Neutrophil (primary cell): ENCODE data around the gene DEFB119.

Experiments
- H3K27ac ChIP-seq: fragments of 200-600 bp; sonication (generic); 2 replicates; pipeline ENCODE4 v1.5.1; 2016; ENCODE audit warnings: mild to moderate bottlenecking, moderate library complexity
- H3K27me3 ChIP-seq: fragments of 200-600 bp; sonication (generic); 2 replicates; pipeline ENCODE4 v1.6.0; 2016; ENCODE audit warnings: mild to moderate bottlenecking
- H3K36me3 ChIP-seq: fragments of 200-600 bp; sonication (generic); 2 replicates; pipeline ENCODE4 v1.5.1; 2017
- H3K4me1 ChIP-seq, 2 experiments: fragments of 200-600 bp in 1 of 2; sonication (generic) in 1 of 2; 1 replicate in 1 of 2; 2 replicates in 1 of 2; pipeline versions ENCODE4 v1.5.1 to v1.6.1; 2013 to 2016; ENCODE audit warnings: low read depth in 1 of 2, low read length in 1 of 2, mild to moderate bottlenecking in 1 of 2, moderate library complexity in 1 of 2; ENCODE audit not compliant: control insufficient read depth in 1 of 2, insufficient read depth in 1 of 2
- H3K4me3 ChIP-seq, 2 experiments: fragments of 200-600 bp in 1 of 2; sonication (generic) in 1 of 2; 1 replicate in 1 of 2; 2 replicates in 1 of 2; pipeline ENCODE4 v1.5.1; 2013 to 2016; ENCODE audit warnings: low read depth in 1 of 2, low read length in 1 of 2, mild to moderate bottlenecking in 1 of 2, moderate library complexity in 1 of 2
- H3K9me3 ChIP-seq: fragments of 200-600 bp; sonication (generic); 2 replicates; pipeline ENCODE4 v1.5.1; 2016
- TF ChIP-seq, protein P1 (sequence below): fragments of 200-600 bp; sonication (generic); IDR thresholded peaks from 2 replicates; pipeline ENCODE4 v1.5.1; 2016; ENCODE audit warnings: antibody characterized with exemption

The DEFB119 gene

GRCh38 chr20:31341470-31341869 lies 48.9 kb downstream of the DEFB119 start:
- Histone ChIP-seq H3K27ac (no peak overlapping the region), H3K36me3 (no peaks in the 10 kb centered on the region), H3K4me1 (no peaks in the 10 kb centered on the region), H3K9me3 (no peaks in the 10 kb centered on the region), H3K4me3 (no peak overlapping the region), H3K27me3 (no peaks in the 10 kb centered on the region)
- TF ChIP-seq, protein P1, sequence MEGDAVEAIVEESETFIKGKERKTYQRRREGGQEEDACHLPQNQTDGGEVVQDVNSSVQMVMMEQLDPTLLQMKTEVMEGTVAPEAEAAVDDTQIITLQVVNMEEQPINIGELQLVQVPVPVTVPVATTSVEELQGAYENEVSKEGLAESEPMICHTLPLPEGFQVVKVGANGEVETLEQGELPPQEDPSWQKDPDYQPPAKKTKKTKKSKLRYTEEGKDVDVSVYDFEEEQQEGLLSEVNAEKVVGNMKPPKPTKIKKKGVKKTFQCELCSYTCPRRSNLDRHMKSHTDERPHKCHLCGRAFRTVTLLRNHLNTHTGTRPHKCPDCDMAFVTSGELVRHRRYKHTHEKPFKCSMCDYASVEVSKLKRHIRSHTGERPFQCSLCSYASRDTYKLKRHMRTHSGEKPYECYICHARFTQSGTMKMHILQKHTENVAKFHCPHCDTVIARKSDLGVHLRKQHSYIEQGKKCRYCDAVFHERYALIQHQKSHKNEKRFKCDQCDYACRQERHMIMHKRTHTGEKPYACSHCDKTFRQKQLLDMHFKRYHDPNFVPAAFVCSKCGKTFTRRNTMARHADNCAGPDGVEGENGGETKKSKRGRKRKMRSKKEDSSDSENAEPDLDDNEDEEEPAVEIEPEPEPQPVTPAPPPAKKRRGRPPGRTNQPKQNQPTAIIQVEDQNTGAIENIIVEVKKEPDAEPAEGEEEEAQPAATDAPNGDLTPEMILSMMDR: no peak

GRCh38 chr20:31330893-31331292 lies 59.5 kb downstream of the DEFB119 start:
- H3K9me3 ChIP-seq: no peaks in the 10 kb centered on the region
- H3K4me1 ChIP-seq: no peaks in the 10 kb centered on the region
- H3K36me3 ChIP-seq: no peaks in the 10 kb centered on the region
- H3K27ac ChIP-seq: no peak overlapping the region
- H3K27me3 ChIP-seq: no peaks in the 10 kb centered on the region
- H3K4me3 ChIP-seq: no peak overlapping the region
- TF ChIP-seq, protein P1: no peak
